Neural progenitor cell (in vitro differentiated cells): ENCODE results near the gene ZNF521.

Source experiments
- EZH2 ChIP-seq: fragments of 200-600 bp; sonication (generic); IDR thresholded peaks from 2 replicates; pipeline ENCODE4 v1.6.1; 2017; ENCODE audit warnings: antibody characterized with exemption, mild to moderate bottlenecking, moderate library complexity
- TF ChIP-seq, protein P1 (sequence below): fragments of 200-600 bp; sonication (generic); IDR thresholded peaks from 2 replicates; pipeline ENCODE4 v1.5.1; 2017; ENCODE audit warnings: antibody characterized with exemption, mild to moderate bottlenecking

DNA sequence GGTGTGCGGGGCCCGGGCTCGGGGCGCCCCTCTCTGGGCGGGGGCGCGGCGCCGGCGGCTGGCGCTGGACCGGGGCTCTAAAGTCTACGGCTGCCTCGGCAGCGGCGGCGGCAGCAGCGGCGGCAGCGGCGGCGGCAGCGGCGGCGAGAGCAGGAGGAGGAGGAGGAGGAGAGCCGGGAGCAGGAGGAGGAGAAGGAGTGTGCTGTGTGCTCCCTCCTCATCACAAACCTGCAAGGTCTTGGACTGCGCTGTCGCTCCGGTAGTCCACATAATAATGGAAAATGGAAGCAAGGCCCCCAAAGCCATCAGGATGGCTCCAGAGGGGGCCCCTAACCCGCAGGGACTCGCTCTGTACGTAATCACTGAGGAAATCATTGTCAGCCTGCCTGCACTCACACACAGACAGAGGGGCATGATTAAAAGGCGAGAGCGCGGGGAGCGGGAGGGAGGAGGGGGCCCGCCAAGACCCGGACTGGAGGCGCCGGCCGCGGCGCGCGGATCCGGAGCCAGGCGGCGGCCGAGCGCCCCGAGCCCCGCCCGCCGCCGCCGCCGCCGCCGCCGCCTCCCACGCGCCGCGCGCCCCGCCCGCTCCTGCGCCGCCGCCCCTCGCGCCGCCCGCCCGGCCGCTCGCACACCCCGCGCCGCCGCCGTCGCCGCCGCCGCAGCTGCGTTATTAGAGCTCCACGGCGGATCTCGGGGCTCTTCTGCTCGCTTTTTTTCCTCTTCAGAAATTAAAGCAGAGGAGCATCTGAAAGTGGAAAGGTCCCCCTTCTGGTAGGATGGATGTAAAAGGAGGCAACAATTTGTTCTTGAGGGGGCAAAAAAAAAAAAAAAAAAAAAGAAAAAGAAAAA is at the start of gene ZNF521:
- TF ChIP-seq, protein P1, sequence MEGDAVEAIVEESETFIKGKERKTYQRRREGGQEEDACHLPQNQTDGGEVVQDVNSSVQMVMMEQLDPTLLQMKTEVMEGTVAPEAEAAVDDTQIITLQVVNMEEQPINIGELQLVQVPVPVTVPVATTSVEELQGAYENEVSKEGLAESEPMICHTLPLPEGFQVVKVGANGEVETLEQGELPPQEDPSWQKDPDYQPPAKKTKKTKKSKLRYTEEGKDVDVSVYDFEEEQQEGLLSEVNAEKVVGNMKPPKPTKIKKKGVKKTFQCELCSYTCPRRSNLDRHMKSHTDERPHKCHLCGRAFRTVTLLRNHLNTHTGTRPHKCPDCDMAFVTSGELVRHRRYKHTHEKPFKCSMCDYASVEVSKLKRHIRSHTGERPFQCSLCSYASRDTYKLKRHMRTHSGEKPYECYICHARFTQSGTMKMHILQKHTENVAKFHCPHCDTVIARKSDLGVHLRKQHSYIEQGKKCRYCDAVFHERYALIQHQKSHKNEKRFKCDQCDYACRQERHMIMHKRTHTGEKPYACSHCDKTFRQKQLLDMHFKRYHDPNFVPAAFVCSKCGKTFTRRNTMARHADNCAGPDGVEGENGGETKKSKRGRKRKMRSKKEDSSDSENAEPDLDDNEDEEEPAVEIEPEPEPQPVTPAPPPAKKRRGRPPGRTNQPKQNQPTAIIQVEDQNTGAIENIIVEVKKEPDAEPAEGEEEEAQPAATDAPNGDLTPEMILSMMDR: peak; percentile 37
- no peak for TF ChIP-seq EZH2
